HL-60 (cell line): ENCODE data around the gene GALP.
"Not testable (repeated sequence)": the region's sequence is repeated elsewhere in the genome, so short reads cannot be mapped to it uniquely, and the experiment has no call there.

Experiments used
- POLR2AphosphoS5 ChIP-seq: IDR thresholded peaks from 2 replicates; pipeline ENCODE4 v1.6.1; 2012; ENCODE audit warnings: low read depth
- TF ChIP-seq, protein P1 (sequence below): IDR thresholded peaks from one replicate; pipeline ENCODE4 v1.5.1; 2011; ENCODE audit warnings: low read length, control low read depth, inconsistent platforms; ENCODE audit not compliant: insufficient read depth
- TF ChIP-seq, protein P2 (sequence below): IDR thresholded peaks from 2 replicates; pipeline ENCODE4 v1.6.1; 2012; ENCODE audit warnings: low read depth; ENCODE audit not compliant: insufficient replicate concordance

GRCh38 chr19:56176310-56176709 lies 502 bp downstream of the GALP start:
- TF ChIP-seq POLR2AphosphoS5: not testable (repeated sequence)
- TF ChIP-seq, protein P1, sequence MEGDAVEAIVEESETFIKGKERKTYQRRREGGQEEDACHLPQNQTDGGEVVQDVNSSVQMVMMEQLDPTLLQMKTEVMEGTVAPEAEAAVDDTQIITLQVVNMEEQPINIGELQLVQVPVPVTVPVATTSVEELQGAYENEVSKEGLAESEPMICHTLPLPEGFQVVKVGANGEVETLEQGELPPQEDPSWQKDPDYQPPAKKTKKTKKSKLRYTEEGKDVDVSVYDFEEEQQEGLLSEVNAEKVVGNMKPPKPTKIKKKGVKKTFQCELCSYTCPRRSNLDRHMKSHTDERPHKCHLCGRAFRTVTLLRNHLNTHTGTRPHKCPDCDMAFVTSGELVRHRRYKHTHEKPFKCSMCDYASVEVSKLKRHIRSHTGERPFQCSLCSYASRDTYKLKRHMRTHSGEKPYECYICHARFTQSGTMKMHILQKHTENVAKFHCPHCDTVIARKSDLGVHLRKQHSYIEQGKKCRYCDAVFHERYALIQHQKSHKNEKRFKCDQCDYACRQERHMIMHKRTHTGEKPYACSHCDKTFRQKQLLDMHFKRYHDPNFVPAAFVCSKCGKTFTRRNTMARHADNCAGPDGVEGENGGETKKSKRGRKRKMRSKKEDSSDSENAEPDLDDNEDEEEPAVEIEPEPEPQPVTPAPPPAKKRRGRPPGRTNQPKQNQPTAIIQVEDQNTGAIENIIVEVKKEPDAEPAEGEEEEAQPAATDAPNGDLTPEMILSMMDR: not testable (repeated sequence)
- TF ChIP-seq, protein P2, sequence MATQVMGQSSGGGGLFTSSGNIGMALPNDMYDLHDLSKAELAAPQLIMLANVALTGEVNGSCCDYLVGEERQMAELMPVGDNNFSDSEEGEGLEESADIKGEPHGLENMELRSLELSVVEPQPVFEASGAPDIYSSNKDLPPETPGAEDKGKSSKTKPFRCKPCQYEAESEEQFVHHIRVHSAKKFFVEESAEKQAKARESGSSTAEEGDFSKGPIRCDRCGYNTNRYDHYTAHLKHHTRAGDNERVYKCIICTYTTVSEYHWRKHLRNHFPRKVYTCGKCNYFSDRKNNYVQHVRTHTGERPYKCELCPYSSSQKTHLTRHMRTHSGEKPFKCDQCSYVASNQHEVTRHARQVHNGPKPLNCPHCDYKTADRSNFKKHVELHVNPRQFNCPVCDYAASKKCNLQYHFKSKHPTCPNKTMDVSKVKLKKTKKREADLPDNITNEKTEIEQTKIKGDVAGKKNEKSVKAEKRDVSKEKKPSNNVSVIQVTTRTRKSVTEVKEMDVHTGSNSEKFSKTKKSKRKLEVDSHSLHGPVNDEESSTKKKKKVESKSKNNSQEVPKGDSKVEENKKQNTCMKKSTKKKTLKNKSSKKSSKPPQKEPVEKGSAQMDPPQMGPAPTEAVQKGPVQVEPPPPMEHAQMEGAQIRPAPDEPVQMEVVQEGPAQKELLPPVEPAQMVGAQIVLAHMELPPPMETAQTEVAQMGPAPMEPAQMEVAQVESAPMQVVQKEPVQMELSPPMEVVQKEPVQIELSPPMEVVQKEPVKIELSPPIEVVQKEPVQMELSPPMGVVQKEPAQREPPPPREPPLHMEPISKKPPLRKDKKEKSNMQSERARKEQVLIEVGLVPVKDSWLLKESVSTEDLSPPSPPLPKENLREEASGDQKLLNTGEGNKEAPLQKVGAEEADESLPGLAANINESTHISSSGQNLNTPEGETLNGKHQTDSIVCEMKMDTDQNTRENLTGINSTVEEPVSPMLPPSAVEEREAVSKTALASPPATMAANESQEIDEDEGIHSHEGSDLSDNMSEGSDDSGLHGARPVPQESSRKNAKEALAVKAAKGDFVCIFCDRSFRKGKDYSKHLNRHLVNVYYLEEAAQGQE: not testable (repeated sequence)
